Esophagus squamous epithelium (tissue), 5 donors: ENCODE measurements around the gene STK24. TPM values are rescaled to one million over a fixed set of nuclear protein-coding genes. Genes with fewer than 3 reads are reported as not detected.

Source experiments
- DNase-seq: peaks from one replicate; lab custom pipeline; 2025; lab: John Stamatoyannopoulos, UW
- H3K27ac ChIP-seq, 4 donors: fragments of 200-600 bp; sonication (generic); one replicate each; pipeline ENCODE4 v1.5.1; 2016 to 2019; ENCODE audit warnings: mild to moderate bottlenecking in 1 of 4
- H3K27me3 ChIP-seq, 4 donors: fragments of 200-600 bp; sonication (generic); 1 replicate in 3 of 4; 2 replicates in 1 of 4; pipeline versions ENCODE4 v1.5.1 to v1.6.0; 2017 to 2021; ENCODE audit warnings: antibody characterized with exemption in 1 of 4
- H3K36me3 ChIP-seq, 3 donors: fragments of 200-600 bp; sonication (generic); one replicate each; pipeline ENCODE4 v1.5.1; 2016 to 2019
- H3K4me1 ChIP-seq, 3 donors: fragments of 200-600 bp; sonication (generic); one replicate each; pipeline ENCODE4 v1.5.1; 2017 to 2019
- H3K4me3 ChIP-seq, 4 donors: fragments of 200-600 bp; sonication (generic); 1 replicate in 3 of 4; 2 replicates in 1 of 4; pipeline ENCODE4 v1.5.1; 2016 to 2019; ENCODE audit warnings: mild to moderate bottlenecking in 2 of 4, moderate library complexity in 1 of 4
- H3K9me3 ChIP-seq, 3 donors: fragments of 200-600 bp; sonication (generic); one replicate each; pipeline ENCODE4 v1.5.1; 2016 to 2019
- CTCF ChIP-seq, 6 experiments: fragments of 450-650 bp in 4 of 6; fragments of 200-600 bp in 2 of 6; sonication (generic) in 2 of 6; IDR thresholded peaks; one replicate each; pipeline ENCODE4 v1.5.1; 2016 to 2019; ENCODE audit warnings: antibody characterized with exemption in 6 of 6, mild to moderate bottlenecking in 4 of 6, moderate library complexity in 4 of 6
- POLR2A ChIP-seq, 4 donors: fragments of 450-650 bp; IDR thresholded peaks; one replicate each; pipeline ENCODE4 v1.6.1; 2017; ENCODE audit warnings: antibody characterized with exemption in 4 of 4, mild to moderate bottlenecking in 4 of 4, moderate library complexity in 3 of 4
- WGBS, 2 donors: methylation state at CpG; one replicate each; pipeline ENCODE4 v1.1.5; 2018; 5-methylcytosine and 5-hydroxymethylcytosine counted together
- intact Hi-C: fragments of 100-400 bp; cut with DNase I; formaldehyde crosslinking; loops from one replicate; pipeline ENCODE4 v1.15.0; 2022
- total RNA-seq, 4 donors: library from RNA; depleted of rRNA; stranded (reverse); fragments of >200 nt; gene quantifications; one replicate each; pipeline ENCODE4 v1.1.0, GENCODE V29; 2016
- donor health status: DM: yes; HTN: yes; CAD: no.

The STK24 gene
- total RNA-seq, 4 donors from 2014 or later = 119 to 156 (median 130) TPM

DNA sequence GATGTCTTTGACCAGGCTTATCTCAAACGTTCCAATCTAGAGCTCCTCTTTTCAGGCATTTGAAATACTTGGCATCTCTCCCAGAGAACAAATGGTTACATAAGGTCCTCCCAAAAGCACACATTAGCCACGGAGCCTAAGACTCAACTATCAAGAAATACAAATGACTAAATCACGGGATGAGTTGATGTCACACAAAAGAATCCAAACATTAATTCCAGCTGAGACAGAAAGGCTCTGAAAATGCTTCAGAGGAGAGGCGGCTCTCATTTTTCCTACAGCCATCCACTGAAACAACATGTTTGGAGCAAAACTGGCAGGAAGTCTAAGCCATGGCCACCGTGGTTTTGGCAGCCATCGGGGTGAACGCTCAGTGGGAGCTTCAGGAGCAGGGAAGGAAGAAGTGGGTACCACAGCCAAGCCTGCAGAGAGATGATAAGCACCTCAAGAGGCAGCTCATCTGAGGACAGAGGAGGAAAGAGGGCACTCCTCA lies 122.5 kb downstream of the STK24 start:
- Histone ChIP-seq H3K27me3 (no peaks in the 10 kb centered on the region), H3K4me1 (peaks cover 0 to 59% (median 37%) of the 10 kb centered on the region in 3 donors), H3K9me3 (no peaks in the 10 kb centered on the region), H3K36me3 (peaks cover 15 to 98% (median 24%) of the 10 kb centered on the region in 3 donors), H3K4me3 (no peak overlapping the region), H3K27ac (peak overlapping the region; percentile 45 to 83 (median 79))
- 6 to 34% methylated on average over 6 to 7 of the region's 7 CpGs for WGBS, 2 donors
- intact Hi-C loops = no loop called here
- DNase-seq = no peak
- TF ChIP-seq CTCF (IDR thresholded peaks at IDR 0.05) (no peak), POLR2A (IDR thresholded peaks at IDR 0.05) (no peak)

GRCh38 chr13:98452851-98453843 lies 123.8 kb downstream of the STK24 start:
- Histone ChIP-seq H3K27me3 (no peaks in the 10 kb centered on the region), H3K27ac (peak overlapping the region in 2 of 4 donors; percentile 78 to 83), H3K4me3 (no peak overlapping the region), H3K4me1 (peaks cover 0 to 70% (median 37%) of the 10 kb centered on the region in 3 donors), H3K36me3 (peaks cover 6 to 98% (median 20%) of the 10 kb centered on the region in 3 donors), H3K9me3 (no peaks in the 10 kb centered on the region)
- TF ChIP-seq POLR2A (IDR thresholded peaks at IDR 0.05) (no peak), CTCF (IDR thresholded peaks at IDR 0.05) (no peak)
- intact Hi-C loops = no loop called here
- WGBS, 2 donors = 76 to 79% methylated on average over 15 of the region's 15 CpGs
- DNase-seq = no peak

- no peak overlapping the region for H3K4me3 ChIP-seq
- WGBS, 2 donors = 73 to 77% methylated on average over 22 to 23 of the region's 23 CpGs
- no peaks in the 10 kb centered on the region for H3K9me3 ChIP-seq
- TF ChIP-seq CTCF (IDR thresholded peaks at IDR 0.05) (no peak), POLR2A (IDR thresholded peaks at IDR 0.05) (no peak)
- peak overlapping the region in 3 of 4 donors; percentile 69 to 83 (median 79) for H3K27ac ChIP-seq
- intact Hi-C loops = no loop called here
- peaks cover 6 to 98% (median 20%) of the 10 kb centered on the region in 3 donors for H3K36me3 ChIP-seq
- peaks cover 0 to 70% (median 37%) of the 10 kb centered on the region in 3 donors for H3K4me1 ChIP-seq
- DNase-seq = no peak
- H3K27me3 ChIP-seq = no peaks in the 10 kb centered on the region
Observed at GRCh38 chr13:98451676-98452470, 125.0 kb downstream of the STK24 start.

- intact Hi-C loops = no loop called here
- peaks cover 6 to 95% (median 20%) of the 10 kb centered on the region in 3 donors for H3K36me3 ChIP-seq
Observed at GRCh38 chr13:98450539-98451111, 126.3 kb downstream of the STK24 start.

More at GRCh38 chr13:98450539-98451111, 126.3 kb downstream of the STK24 start:
- Histone ChIP-seq H3K9me3 (no peaks in the 10 kb centered on the region), H3K27ac (peak overlapping the region in 3 of 4 donors; percentile 69 to 83 (median 79)), H3K4me1 (peaks cover 0 to 71% (median 41%) of the 10 kb centered on the region in 3 donors), H3K27me3 (no peaks in the 10 kb centered on the region), H3K4me3 (no peak overlapping the region)
- TF ChIP-seq POLR2A (IDR thresholded peaks at IDR 0.05) (no peak), CTCF (IDR thresholded peaks at IDR 0.05) (no peak)
- WGBS, 2 donors = 57 to 74% methylated on average over 7 to 10 of the region's 14 CpGs
- no peak for DNase-seq
